ENCODE results near the gene TFF2. TPM values are rescaled to one million over a fixed set of nuclear protein-coding genes. Genes with fewer than 3 reads are reported as not detected.

The TFF2 gene
- total and polyA plus RNA-seq, 2 experiments from 2014 or later: not detected

GRCh38 chr21:42373908-42374455 is 23.2 kb upstream of the TFF2 start:
- no peaks in the 10 kb centered on the region for H3K36me3 ChIP-seq (ENCODE audit: low read depth)
- DNase-seq: no peak
- no peaks in the 10 kb centered on the region for H4K20me1 ChIP-seq (ENCODE audit: insufficient read depth)
- no peaks in the 10 kb centered on the region for H3F3A ChIP-seq (ENCODE audit: insufficient read depth)
- no peaks in the 10 kb centered on the region for H3K9me3 ChIP-seq (ENCODE audit: low read depth)
- H3K4me3 ChIP-seq: no peak overlapping the region
- WGBS, 2 experiments (ENCODE audit: low coverage in 1 of 2, low lambda C conversion rate in 2 of 2, missing lambda C conversion rate in 2 of 2): 47 to 52% methylated on average over 16 of the region's 16 CpGs
- no peaks in the 10 kb centered on the region for H3K9me2 ChIP-seq (ENCODE audit: insufficient read depth)
- in situ Hi-C loops (cut with MboI): no loop called here
- H2AFZ ChIP-seq: no peak overlapping the region
- H3K9ac ChIP-seq: no peak overlapping the region
- TF ChIP-seq EZH2 (IDR thresholded peaks at IDR 0.05; ENCODE audit: insufficient read depth, poor library complexity, severe bottlenecking) (no peak), EZH2phosphoT487 (IDR thresholded peaks at IDR 0.05; ENCODE audit: insufficient read depth, low read depth) (no peak)
- no peak overlapping the region for H3K4me2 ChIP-seq (ENCODE audit: unreplicated experiment)
- no peak overlapping the region for H3K27ac ChIP-seq
- H3K79me2 ChIP-seq (ENCODE audit: insufficient read depth): no peaks in the 10 kb centered on the region
- H3K4me1 ChIP-seq (ENCODE audit: insufficient read depth): no peaks in the 10 kb centered on the region
- peaks cover 5% of the 10 kb centered on the region for H3K27me3 ChIP-seq (replicated peaks; ENCODE audit: insufficient read depth)

GRCh38 chr21:42373196-42373907 is 22.6 kb upstream of the TFF2 start:
- DNase-seq: no peak
- in situ Hi-C loops (cut with MboI): no loop called here
- Histone ChIP-seq H3K9me2 (ENCODE audit: insufficient read depth) (no peaks in the 10 kb centered on the region), H3K4me2 (ENCODE audit: unreplicated experiment) (no peak overlapping the region), H3K36me3 (ENCODE audit: low read depth) (no peaks in the 10 kb centered on the region), H4K20me1 (ENCODE audit: insufficient read depth) (no peaks in the 10 kb centered on the region), H3F3A (ENCODE audit: insufficient read depth) (no peaks in the 10 kb centered on the region), H2AFZ (no peak overlapping the region), H3K4me1 (ENCODE audit: insufficient read depth) (no peaks in the 10 kb centered on the region), H3K27ac (no peak overlapping the region), H3K4me3 (no peak overlapping the region), H3K27me3 (replicated peaks; ENCODE audit: insufficient read depth) (peaks cover 5% of the 10 kb centered on the region), H3K9ac (no peak overlapping the region), H3K9me3 (ENCODE audit: low read depth) (no peaks in the 10 kb centered on the region), H3K79me2 (ENCODE audit: insufficient read depth) (no peaks in the 10 kb centered on the region)
- no peak for TF ChIP-seq EZH2phosphoT487 (IDR thresholded peaks at IDR 0.05; ENCODE audit: insufficient read depth, low read depth)
- TF ChIP-seq EZH2 (IDR thresholded peaks at IDR 0.05; ENCODE audit: insufficient read depth, poor library complexity, severe bottlenecking): no peak
- 45 to 50% methylated on average over 25 of the region's 25 CpGs for WGBS, 2 experiments (ENCODE audit: low coverage in 1 of 2, low lambda C conversion rate in 2 of 2, missing lambda C conversion rate in 2 of 2)

GRCh38 chr21:42370894-42371654 is 20.3 kb upstream of the TFF2 start:
- TF ChIP-seq EZH2phosphoT487 (IDR thresholded peaks at IDR 0.05; ENCODE audit: insufficient read depth, low read depth) (no peak), EZH2 (IDR thresholded peaks at IDR 0.05; ENCODE audit: insufficient read depth, poor library complexity, severe bottlenecking) (no peak)
- Histone ChIP-seq H3K9me3 (ENCODE audit: low read depth) (no peaks in the 10 kb centered on the region), H3K4me1 (ENCODE audit: insufficient read depth) (no peaks in the 10 kb centered on the region), H3F3A (ENCODE audit: insufficient read depth) (no peaks in the 10 kb centered on the region), H3K4me2 (ENCODE audit: unreplicated experiment) (no peak overlapping the region), H2AFZ (no peak overlapping the region), H3K79me2 (ENCODE audit: insufficient read depth) (no peaks in the 10 kb centered on the region), H3K9me2 (ENCODE audit: insufficient read depth) (no peaks in the 10 kb centered on the region), H3K4me3 (no peak overlapping the region), H3K27ac (no peak overlapping the region), H4K20me1 (ENCODE audit: insufficient read depth) (no peaks in the 10 kb centered on the region), H3K36me3 (ENCODE audit: low read depth) (no peaks in the 10 kb centered on the region), H3K9ac (no peak overlapping the region), H3K27me3 (replicated peaks; ENCODE audit: insufficient read depth) (no peaks in the 10 kb centered on the region)
- 62 to 70% methylated on average over 16 to 18 of the region's 18 CpGs for WGBS, 2 experiments (ENCODE audit: low coverage in 1 of 2, low lambda C conversion rate in 2 of 2, missing lambda C conversion rate in 2 of 2)
- in situ Hi-C loops (cut with MboI): no loop called here
- no peak for DNase-seq

GRCh38 chr21:42369821-42370220 is 19.0 kb upstream of the TFF2 start:
- Histone ChIP-seq H3K27me3 (replicated peaks; ENCODE audit: insufficient read depth) (no peaks in the 10 kb centered on the region), H2AFZ (no peak overlapping the region), H3K27ac (no peak overlapping the region), H3K4me2 (ENCODE audit: unreplicated experiment) (no peak overlapping the region), H3K9me3 (ENCODE audit: low read depth) (no peaks in the 10 kb centered on the region), H3F3A (ENCODE audit: insufficient read depth) (no peaks in the 10 kb centered on the region), H3K79me2 (ENCODE audit: insufficient read depth) (no peaks in the 10 kb centered on the region), H3K9me2 (ENCODE audit: insufficient read depth) (no peaks in the 10 kb centered on the region), H3K4me1 (ENCODE audit: insufficient read depth) (no peaks in the 10 kb centered on the region), H4K20me1 (ENCODE audit: insufficient read depth) (no peaks in the 10 kb centered on the region), H3K36me3 (ENCODE audit: low read depth) (no peaks in the 10 kb centered on the region), H3K4me3 (no peak overlapping the region), H3K9ac (no peak overlapping the region)
- DNase-seq: no peak
- TF ChIP-seq EZH2 (IDR thresholded peaks at IDR 0.05; ENCODE audit: insufficient read depth, poor library complexity, severe bottlenecking): no peak
- no peak for TF ChIP-seq EZH2phosphoT487 (IDR thresholded peaks at IDR 0.05; ENCODE audit: insufficient read depth, low read depth)
- 60 to 67% methylated on average over 9 to 16 of the region's 16 CpGs for WGBS, 2 experiments (ENCODE audit: low coverage in 1 of 2, low lambda C conversion rate in 2 of 2, missing lambda C conversion rate in 2 of 2)
- in situ Hi-C loops (cut with MboI): no loop called here

Data from GM23248 (cell line).